Caco-2 (cell line): Measurements from ENCODE around the gene MYO7B. TPM values are rescaled to one million over a fixed set of nuclear protein-coding genes. Genes with fewer than 3 reads are reported as not detected.

Experiments
- BruUV-seq: library from RNA; stranded (reverse); fragments of 400-500 nt; replicated peaks from 2 replicates; lab custom pipeline; 2021; lab: Mats Ljungman, UMichigan
- CTCF ChIA-PET: fragments of 300-600 bp; sonication (Branson Sonifier 250); formaldehyde crosslinking; loops from one replicate; lab custom pipeline; 2022; ENCODE audit warnings: antibody characterized with exemption; lab: Charles Lee
- POLR2A ChIA-PET: fragments of 300-600 bp; sonication (Branson Sonifier 250); formaldehyde crosslinking; loops from one replicate; lab custom pipeline; 2022; ENCODE audit warnings: antibody characterized with exemption; lab: Charles Lee
- DNase-seq, 2 experiments: peaks; one replicate each; pipeline versions ENCODE4 v3.0.0 to v3.0.0-alpha.2; 2020 to 2022
- H3K27me3 ChIP-seq: replicated peaks from 2 replicates; pipeline ENCODE4 v1.6.0; 2011; ENCODE audit warnings: low read length; ENCODE audit not compliant: control insufficient read depth, insufficient read depth
- H3K36me3 ChIP-seq: 2 replicates; pipeline ENCODE4 v1.5.1; 2011; ENCODE audit warnings: low read length; ENCODE audit not compliant: control insufficient read depth, insufficient read depth
- H3K4me1 ChIP-seq: fragments of 250-450 bp; sonication (Bioruptor Pico); 2 replicates; pipeline ENCODE4 v1.5.1; 2020; ENCODE audit warnings: mild to moderate bottlenecking
- H3K4me3 ChIP-seq: 2 replicates; pipeline ENCODE4 v1.5.1; 2011; ENCODE audit warnings: low read depth, mild to moderate bottlenecking, control low read depth, low read length
- H3K9me3 ChIP-seq: fragments of 250-450 bp; sonication (Bioruptor Pico); 2 replicates; pipeline ENCODE4 v1.5.1; 2020; ENCODE audit warnings: mild to moderate bottlenecking, moderate library complexity
- H3K27ac Mint-ChIP-seq: one replicate; pipeline ENCODE4 v1.8.0; 2022; ENCODE audit warnings: mixed read lengths; ENCODE audit not compliant: unreplicated experiment
- H3K27me3 Mint-ChIP-seq: one replicate; pipeline ENCODE4 v1.8.0; 2022; ENCODE audit warnings: mixed read lengths; ENCODE audit not compliant: insufficient read depth, unreplicated experiment
- H3K36me3 Mint-ChIP-seq: one replicate; pipeline ENCODE4 v1.8.0; 2022; ENCODE audit warnings: mild to moderate bottlenecking, mixed read lengths; ENCODE audit not compliant: insufficient read depth, unreplicated experiment
- H3K4me1 Mint-ChIP-seq: one replicate; pipeline ENCODE4 v1.8.0; 2022; ENCODE audit warnings: low read depth, mixed read lengths; ENCODE audit not compliant: unreplicated experiment
- H3K4me3 Mint-ChIP-seq: one replicate; pipeline ENCODE4 v1.8.0; 2022; ENCODE audit warnings: mild to moderate bottlenecking, moderate library complexity, mixed read lengths; ENCODE audit not compliant: unreplicated experiment
- H3K9me3 Mint-ChIP-seq: one replicate; pipeline ENCODE4 v1.8.0; 2022; ENCODE audit warnings: mixed read lengths; ENCODE audit not compliant: unreplicated experiment
- CTCF ChIP-seq, 2 experiments: fragments of 200-600 bp in 1 of 2; IDR thresholded peaks; 1 replicate in 1 of 2; 2 replicates in 1 of 2; pipeline versions ENCODE4 v1.5.1 to v1.8.0; 2011 to 2022; ENCODE audit warnings: antibody characterized with exemption in 1 of 2, control low read depth in 1 of 2, inconsistent platforms in 1 of 2, low read depth in 1 of 2, low read length in 1 of 2, mild to moderate bottlenecking in 1 of 2, moderate library complexity in 1 of 2; ENCODE audit not compliant: insufficient read depth in 1 of 2, severe bottlenecking in 1 of 2, unreplicated experiment in 1 of 2
- intact Hi-C: fragments of 100-400 bp; cut with micrococcal nuclease; formaldehyde crosslinking; loops from one replicate; pipeline ENCODE4 v1.10.0; 2022; ENCODE audit not compliant: unreplicated experiment
- total RNA-seq: library from RNA; stranded (reverse); gene quantifications from 2 replicates; pipeline ENCODE4 v1.2.3, GENCODE V29; 2022

The MYO7B gene
- total RNA-seq, 1 experiment from 2014 or later = 0.27 TPM

GRCh38 chr2:127653421-127654083 is 118.1 kb downstream of the MYO7B start:
- Histone ChIP-seq H3K27me3 (no peaks in the 10 kb centered on the region), H3K4me3 (no peak overlapping the region), H3K36me3 (no peaks in the 10 kb centered on the region), H3K9me3 (no peaks in the 10 kb centered on the region), H3K4me1 (peaks cover 6% of the 10 kb centered on the region)
- no peak overlapping the region for H3K27ac Mint-ChIP-seq
- intact Hi-C loops = no loop called here
- H3K36me3 Mint-ChIP-seq = no peaks in the 10 kb centered on the region
- no TSS peak for BruUV-seq
- no peaks in the 10 kb centered on the region for H3K4me1 Mint-ChIP-seq
- TF ChIP-seq CTCF (IDR thresholded peaks at IDR 0.05; ENCODE audit: insufficient read depth in 1 of 2, low read depth in 1 of 2, low read length in 1 of 2, severe bottlenecking in 1 of 2, unreplicated experiment in 1 of 2) = no peak
- DNase-seq = no peak
- H3K9me3 Mint-ChIP-seq = no peaks in the 10 kb centered on the region
- no peaks in the 10 kb centered on the region for H3K27me3 Mint-ChIP-seq
- POLR2A ChIA-PET = interaction anchor here (1.1 kb wide), 1 partner anchor 8 kb away, joined by 3 read pairs; no protein-coding TSS in a partner anchor
- H3K4me3 Mint-ChIP-seq = no peak overlapping the region
- CTCF ChIA-PET = interaction anchor here (1.2 kb wide), 1 partner anchor 62 kb away, joined by 5 read pairs; no protein-coding TSS in a partner anchor

- H3K27ac Mint-ChIP-seq = no peak overlapping the region
- H3K4me1 Mint-ChIP-seq = no peaks in the 10 kb centered on the region
- TF ChIP-seq CTCF (IDR thresholded peaks at IDR 0.05; ENCODE audit: insufficient read depth in 1 of 2, low read depth in 1 of 2, low read length in 1 of 2, severe bottlenecking in 1 of 2, unreplicated experiment in 1 of 2) = no peak
- CTCF ChIA-PET = interaction anchor here (0.5 to 1.2 kb wide), 2 partner anchors 22 to 63 kb away, joined by 4 to 5 read pairs; no protein-coding TSS in a partner anchor
- Histone ChIP-seq H3K4me1 (peaks cover 5% of the 10 kb centered on the region), H3K4me3 (no peak overlapping the region), H3K27me3 (no peaks in the 10 kb centered on the region), H3K9me3 (no peaks in the 10 kb centered on the region), H3K36me3 (no peaks in the 10 kb centered on the region)
- intact Hi-C loops = no loop called here
- H3K36me3 Mint-ChIP-seq = no peaks in the 10 kb centered on the region
- no TSS peak for BruUV-seq
- H3K9me3 Mint-ChIP-seq = no peaks in the 10 kb centered on the region
- POLR2A ChIA-PET = no interaction called here
- H3K27me3 Mint-ChIP-seq = no peaks in the 10 kb centered on the region
- no peak overlapping the region for H3K4me3 Mint-ChIP-seq
- no peak for DNase-seq
Observed at GRCh38 chr2:127654084-127654837, 118.8 kb downstream of the MYO7B start.

GRCh38 chr2:127654838-127655175 is 119.3 kb downstream of the MYO7B start:
- Mint-ChIP-seq H3K4me1 (no peaks in the 10 kb centered on the region), H3K4me3 (no peak overlapping the region)
- BruUV-seq = no TSS peak

More at GRCh38 chr2:127654838-127655175, 119.3 kb downstream of the MYO7B start:
- no peak overlapping the region for H3K4me3 ChIP-seq
- Mint-ChIP-seq H3K27ac (no peak overlapping the region), H3K9me3 (no peaks in the 10 kb centered on the region), H3K27me3 (no peaks in the 10 kb centered on the region), H3K36me3 (no peaks in the 10 kb centered on the region)
- intact Hi-C loops = no loop called here
- H3K27me3 ChIP-seq = no peaks in the 10 kb centered on the region
- ChIA-PET CTCF (interaction anchor here (0.5 to 1.2 kb wide), 2 partner anchors 21 to 64 kb away, joined by 4 to 5 read pairs; no protein-coding TSS in a partner anchor), POLR2A (no interaction called here)
- no peak for DNase-seq
- TF ChIP-seq CTCF (IDR thresholded peaks at IDR 0.05; ENCODE audit: insufficient read depth in 1 of 2, low read depth in 1 of 2, low read length in 1 of 2, severe bottlenecking in 1 of 2, unreplicated experiment in 1 of 2) = no peak
- H3K36me3 ChIP-seq = no peaks in the 10 kb centered on the region
- H3K4me1 ChIP-seq = no peaks in the 10 kb centered on the region; the same call in 1 of the 2 replicates
- H3K9me3 ChIP-seq = no peaks in the 10 kb centered on the region
